Gastroesophageal sphincter (tissue), 4 donors: ENCODE results near the gene ERMAP. TPM values are rescaled to one million over a fixed set of nuclear protein-coding genes. Genes with fewer than 3 reads are reported as not detected.

Source experiments
- ATAC-seq: fragments of 150-250 bp; one replicate; pipeline ENCODE4 v1.9.1; 2016; ENCODE audit warnings: mild to moderate bottlenecking, moderate library complexity
- H3K27ac ChIP-seq, 4 donors: fragments of 200-600 bp; sonication (generic) in 3 of 4; 1 replicate in 3 of 4; 2 replicates in 1 of 4; pipeline ENCODE4 v1.5.1; 2016 to 2019
- H3K27me3 ChIP-seq: fragments of 200-600 bp; sonication (generic); one replicate; pipeline ENCODE4 v1.5.1; 2019
- H3K36me3 ChIP-seq, 2 donors: fragments of 200-600 bp; sonication (generic); one replicate each; pipeline ENCODE4 v1.5.1; 2019; ENCODE audit warnings: control low read depth in 1 of 2
- H3K4me1 ChIP-seq, 3 donors: fragments of 200-600 bp; sonication (generic); 1 replicate in 2 of 3; 2 replicates in 1 of 3; pipeline ENCODE4 v1.5.1; 2016 to 2019; ENCODE audit warnings: control low read depth in 2 of 3
- H3K4me3 ChIP-seq, 2 donors: fragments of 200-600 bp; sonication (generic); one replicate each; pipeline ENCODE4 v1.5.1; 2019; ENCODE audit warnings: mild to moderate bottlenecking in 1 of 2, moderate library complexity in 1 of 2
- H3K9me3 ChIP-seq, 3 donors: fragments of 200-600 bp; sonication (generic); one replicate each; pipeline ENCODE4 v1.5.1; 2017 to 2019; ENCODE audit warnings: control low read depth in 2 of 3
- CTCF ChIP-seq, 4 experiments: fragments of 200-600 bp in 2 of 4; fragments of 450-650 bp in 2 of 4; sonication (generic) in 1 of 4; IDR thresholded peaks; one replicate each; pipeline ENCODE4 v1.5.1; 2017 to 2019; ENCODE audit warnings: antibody characterized with exemption in 4 of 4, mild to moderate bottlenecking in 2 of 4, moderate library complexity in 2 of 4
- EP300 ChIP-seq: sonication (generic); formaldehyde crosslinking; IDR thresholded peaks from one replicate; pipeline ENCODE4 v1.6.1; 2017; ENCODE audit warnings: antibody characterized with exemption, mild to moderate bottlenecking
- POLR2A ChIP-seq, 2 donors: fragments of 450-650 bp; IDR thresholded peaks; one replicate each; pipeline ENCODE4 v1.6.1; 2017; ENCODE audit warnings: antibody characterized with exemption in 2 of 2, mild to moderate bottlenecking in 2 of 2, moderate library complexity in 1 of 2
- POLR2AphosphoS5 ChIP-seq: sonication (generic); formaldehyde crosslinking; IDR thresholded peaks from one replicate; pipeline ENCODE4 v1.6.1; 2017; ENCODE audit warnings: antibody characterized with exemption
- WGBS, 2 donors: methylation state at CpG; one replicate each; pipeline ENCODE4 v1.1.5; 2018; ENCODE audit warnings: low coverage in 1 of 2; 5-methylcytosine and 5-hydroxymethylcytosine counted together
- total RNA-seq, 4 donors: library from RNA; depleted of rRNA; stranded (reverse); fragments of >200 nt; gene quantifications; one replicate each; pipeline ENCODE4 v1.1.0, GENCODE V29; 2016

The ERMAP gene
- total RNA-seq, 4 donors from 2014 or later = 9.4 to 14.6 (median 10.5) TPM

DNA sequence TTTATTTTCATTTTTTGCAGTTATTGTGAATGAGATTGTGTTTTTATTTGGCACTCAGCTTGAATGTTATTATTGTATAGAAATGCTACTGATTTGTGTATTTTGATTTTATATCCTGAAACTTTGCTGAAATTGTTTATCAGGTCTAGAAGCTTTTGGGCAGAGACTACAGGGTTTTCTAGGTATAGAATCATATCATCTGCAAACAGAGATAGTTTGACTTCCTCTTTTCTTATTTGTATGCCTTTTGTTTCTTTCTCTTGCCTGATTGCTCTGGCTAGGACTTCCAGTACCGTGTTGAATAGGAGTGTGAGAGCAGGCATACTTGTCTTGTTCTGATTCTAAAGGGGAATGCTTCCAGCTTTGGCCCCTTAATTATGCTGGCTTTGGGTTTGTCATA lies 56.7 kb downstream of the ERMAP start:
- 64 to 67% methylated on average over 1 of the region's 1 CpG for WGBS, 2 donors

DNA sequence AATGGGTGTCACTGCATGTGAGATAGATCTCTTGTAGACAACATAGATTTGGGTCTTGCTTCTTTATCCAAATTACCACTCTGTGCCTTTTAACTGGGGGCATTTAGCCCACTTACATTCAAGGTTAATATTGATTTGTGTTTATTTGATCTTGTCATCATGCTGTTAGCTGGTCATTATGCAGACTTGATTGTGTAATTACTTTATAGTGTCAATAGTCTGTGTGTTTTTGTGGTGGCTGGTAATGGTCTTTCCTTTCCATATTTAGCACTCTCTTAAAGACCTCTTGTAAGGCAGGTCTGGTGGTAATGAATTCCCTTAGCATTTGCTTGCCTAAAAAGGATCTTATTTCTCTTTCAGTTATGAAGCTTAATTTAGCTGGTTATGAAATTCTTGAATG lies 59.1 kb downstream of the ERMAP start:
- Histone ChIP-seq H3K4me1 (no peaks in the 10 kb centered on the region), H3K27ac (no peak overlapping the region), H3K9me3 (no peaks in the 10 kb centered on the region), H3K36me3 (no peaks in the 10 kb centered on the region), H3K27me3 (peaks cover 17% of the 10 kb centered on the region), H3K4me3 (no peak overlapping the region)
- no peak for ATAC-seq
- no peak for TF ChIP-seq CTCF (IDR thresholded peaks at IDR 0.05)
- TF ChIP-seq POLR2AphosphoS5 = no peak
- no peak for TF ChIP-seq POLR2A (IDR thresholded peaks at IDR 0.05)
- no peak for TF ChIP-seq EP300

More for the DNA sequence above, 56.7 kb downstream of the ERMAP start:
- H3K27ac ChIP-seq = no peak overlapping the region
- no peaks in the 10 kb centered on the region for H3K36me3 ChIP-seq
- TF ChIP-seq POLR2AphosphoS5 (no peak), CTCF (IDR thresholded peaks at IDR 0.05) (no peak), POLR2A (IDR thresholded peaks at IDR 0.05) (no peak), EP300 (no peak)
- H3K4me3 ChIP-seq = no peak overlapping the region
- H3K27me3 ChIP-seq = peaks cover 9% of the 10 kb centered on the region
- no peaks in the 10 kb centered on the region for H3K9me3 ChIP-seq
- no peaks in the 10 kb centered on the region for H3K4me1 ChIP-seq
- ATAC-seq = no peak

GRCh38 chr1:42877380-42877779 lies 60.5 kb downstream of the ERMAP start:
- ATAC-seq = no peak
- Histone ChIP-seq H3K4me1 (no peaks in the 10 kb centered on the region), H3K27ac (no peak overlapping the region), H3K9me3 (no peaks in the 10 kb centered on the region), H3K4me3 (no peak overlapping the region), H3K36me3 (no peaks in the 10 kb centered on the region), H3K27me3 (peaks cover 19% of the 10 kb centered on the region)
- TF ChIP-seq EP300 (no peak), POLR2AphosphoS5 (no peak), CTCF (IDR thresholded peaks at IDR 0.05) (no peak), POLR2A (IDR thresholded peaks at IDR 0.05) (no peak)
- WGBS, 2 donors = 33 to 44% methylated on average over 1 to 2 of the region's 2 CpGs

GRCh38 chr1:42880384-42880783 lies 63.5 kb downstream of the ERMAP start:
- TF ChIP-seq POLR2AphosphoS5 (no peak), EP300 (no peak), CTCF (IDR thresholded peaks at IDR 0.05) (no peak), POLR2A (IDR thresholded peaks at IDR 0.05) (no peak)
- WGBS, 2 donors = no CpG with 5 or more reads among the region's 4 CpGs
- Histone ChIP-seq H3K4me1 (no peaks in the 10 kb centered on the region), H3K4me3 (no peak overlapping the region), H3K27ac (no peak overlapping the region), H3K36me3 (no peaks in the 10 kb centered on the region), H3K27me3 (peaks cover 19% of the 10 kb centered on the region), H3K9me3 (no peaks in the 10 kb centered on the region)
- no peak for ATAC-seq

DNA sequence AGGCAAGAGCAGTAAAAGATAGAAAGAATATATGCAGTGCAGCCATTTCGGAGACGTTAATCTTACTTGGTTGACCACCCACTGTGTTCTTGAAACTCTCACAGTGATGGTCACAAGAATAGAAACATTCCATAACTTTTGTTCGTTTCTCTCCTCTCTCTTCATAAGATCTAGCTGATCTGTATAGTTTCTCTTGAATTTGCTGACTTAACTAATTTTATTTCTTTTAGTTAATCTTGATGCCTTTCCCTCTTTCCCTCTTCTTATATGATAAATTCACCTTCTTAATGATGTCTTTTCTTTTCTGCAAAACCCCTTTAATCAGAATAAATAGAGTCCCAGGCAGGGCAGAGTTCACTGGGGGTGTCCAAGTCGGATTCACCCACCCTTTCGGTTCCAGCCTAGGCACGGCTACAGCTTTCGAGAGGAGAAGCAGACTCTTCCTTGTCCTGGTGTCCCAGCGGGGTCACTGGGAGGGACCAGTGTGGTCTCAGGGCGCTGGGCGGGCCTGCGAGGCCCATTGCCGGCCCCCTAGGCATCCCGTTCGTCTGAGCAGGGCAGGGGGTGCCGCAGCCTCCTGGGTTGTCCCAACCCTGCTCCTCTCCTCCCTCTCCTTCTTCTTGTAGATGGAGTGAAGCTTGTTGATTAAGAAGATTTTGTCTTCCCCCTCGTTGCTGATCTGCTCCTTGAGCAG lies 69.3 kb downstream of the ERMAP start:
- TF ChIP-seq POLR2A (IDR thresholded peaks at IDR 0.05) (no peak), EP300 (no peak)
- peaks cover 12% of the 10 kb centered on the region for H3K27me3 ChIP-seq
- H3K27ac ChIP-seq = no peak overlapping the region
- WGBS, 2 donors = 63 to 70% methylated on average over 3 to 4 of the region's 16 CpGs
- H3K36me3 ChIP-seq = no peaks in the 10 kb centered on the region
- H3K9me3 ChIP-seq = no peaks in the 10 kb centered on the region
- ATAC-seq = no peak
- H3K4me1 ChIP-seq = no peaks in the 10 kb centered on the region
- no peak overlapping the region for H3K4me3 ChIP-seq
